Measurements from ENCODE around the gene GLOD4. TPM values are rescaled to one million over a fixed set of nuclear protein-coding genes. Genes with fewer than 3 reads are reported as not detected.

The GLOD4 gene
- total and polyA plus RNA-seq, 10 of the 15 experiments (the other 5 are each of a cell fraction or from before 2014, with no cell fraction given), result 40.8 to 107 (median 81.2) TPM

DNA sequence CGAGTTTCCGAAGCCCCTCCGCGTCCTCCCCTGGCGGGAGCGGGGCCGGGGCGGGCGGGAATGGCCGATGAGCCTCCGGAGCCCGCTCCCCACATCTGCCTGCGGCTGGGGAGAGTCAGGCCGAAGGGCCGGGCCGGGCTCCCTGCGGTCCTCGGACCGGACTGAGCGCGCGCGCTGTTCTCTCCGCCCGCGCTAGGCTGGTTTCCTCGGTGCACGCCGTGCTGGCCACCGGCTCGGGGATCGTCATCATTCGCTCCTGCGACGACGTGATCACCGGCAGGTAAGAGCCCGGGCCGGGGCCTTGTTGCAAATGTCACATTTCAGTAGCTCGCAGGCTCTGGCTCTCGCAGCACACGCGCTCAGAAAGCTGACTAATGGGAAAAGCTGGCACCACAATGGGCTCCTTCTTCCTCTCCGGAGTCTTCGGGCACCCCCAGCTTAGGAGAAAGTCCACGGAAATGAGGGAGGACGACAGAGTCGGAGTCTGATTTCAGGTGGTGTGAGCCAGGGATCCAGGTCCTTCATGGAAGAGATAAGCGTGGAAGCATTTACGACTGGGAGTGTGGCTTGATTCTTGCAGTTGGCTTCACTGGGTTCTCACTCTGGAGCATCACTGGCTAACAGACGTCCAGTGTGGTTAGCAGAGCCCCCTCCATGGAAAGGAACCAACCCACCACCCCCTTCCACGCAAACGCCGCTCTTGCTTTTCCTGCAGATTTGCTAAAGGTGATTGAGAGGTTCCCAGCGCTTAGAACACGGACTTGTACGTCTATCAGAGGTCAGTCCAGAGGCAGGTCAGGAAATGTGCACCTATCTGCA is 49.0 kb downstream of the GLOD4 start (continued):
- TF ChIP-seq MYB (IDR thresholded peaks at IDR 0.05; ENCODE audit: borderline replicate concordance, low read depth, low read length), result no peak
- peak; percentile 51 for TF ChIP-seq POLR2A (IDR thresholded peaks at IDR 0.05; ENCODE audit: low read depth, low read length)

DNA sequence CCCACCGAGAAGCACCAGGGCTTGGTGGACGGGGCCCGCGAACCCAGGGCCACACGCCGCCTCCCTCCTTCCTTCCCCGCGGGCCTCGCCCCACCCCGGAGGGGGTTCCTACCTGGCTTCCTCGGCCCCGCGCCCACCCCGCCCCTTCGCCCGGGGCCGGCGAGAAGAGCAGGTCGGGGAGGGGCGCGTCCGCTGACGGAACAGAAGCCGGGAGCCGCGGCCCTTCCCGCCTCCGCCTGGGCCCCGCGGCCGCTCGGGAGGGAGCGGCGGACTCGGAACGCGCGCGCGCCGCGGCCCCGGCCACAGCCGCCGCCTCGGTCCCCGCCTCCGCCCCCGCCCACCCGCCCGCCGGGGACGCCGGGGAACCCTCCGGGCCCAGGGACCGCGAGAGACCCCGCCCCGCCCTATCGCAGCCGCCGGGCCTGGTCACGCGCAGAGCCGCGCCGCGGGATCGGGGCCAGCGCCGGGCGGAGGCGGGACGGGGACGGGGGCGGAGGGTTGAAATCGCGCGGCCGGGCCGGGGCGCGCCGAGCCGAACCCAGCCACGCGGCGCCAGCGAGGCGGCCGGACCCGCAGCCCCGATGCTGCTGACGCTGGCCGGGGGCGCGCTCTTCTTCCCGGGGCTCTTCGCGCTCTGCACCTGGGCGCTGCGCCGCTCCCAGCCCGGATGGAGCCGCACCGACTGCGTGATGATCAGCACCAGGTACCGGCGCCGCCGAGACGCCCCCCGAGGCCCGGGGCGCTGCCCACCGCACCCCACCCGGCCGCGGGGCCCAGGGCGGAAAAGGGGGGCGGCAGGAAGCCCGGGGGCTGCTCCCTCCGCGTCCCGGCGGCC is 49.8 kb downstream of the GLOD4 start, which contains the start of gene TLCD3A:
TLCD3A (plus strand) TSS at position 530 of the 835 bp plus-strand sequence; CDS start at position 582, 52 bp downstream.
- no peak for DNase-seq (ENCODE audit: low read depth, low spot score)
- intact Hi-C loops (cut with micrococcal nuclease; ENCODE audit: unreplicated experiment), result loop anchor here (5.0 kb wide), 1 partner anchor 50 kb away; the partner anchor contains the start of genes GLOD4 and MRM3
- TF ChIP-seq, protein P1, sequence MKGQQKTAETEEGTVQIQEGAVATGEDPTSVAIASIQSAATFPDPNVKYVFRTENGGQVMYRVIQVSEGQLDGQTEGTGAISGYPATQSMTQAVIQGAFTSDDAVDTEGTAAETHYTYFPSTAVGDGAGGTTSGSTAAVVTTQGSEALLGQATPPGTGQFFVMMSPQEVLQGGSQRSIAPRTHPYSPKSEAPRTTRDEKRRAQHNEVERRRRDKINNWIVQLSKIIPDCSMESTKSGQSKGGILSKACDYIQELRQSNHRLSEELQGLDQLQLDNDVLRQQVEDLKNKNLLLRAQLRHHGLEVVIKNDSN (IDR thresholded peaks at IDR 0.05; ENCODE audit: borderline replicate concordance, extremely low read length, insufficient read depth, low read depth, low read length), result peak; percentile 36
- TF ChIP-seq ESRRA (IDR thresholded peaks at IDR 0.05; ENCODE audit: low read length), result no peak
- TF ChIP-seq CREB1 (IDR thresholded peaks at IDR 0.05; ENCODE audit: low read depth), result no peak
- TF ChIP-seq, protein P2, sequence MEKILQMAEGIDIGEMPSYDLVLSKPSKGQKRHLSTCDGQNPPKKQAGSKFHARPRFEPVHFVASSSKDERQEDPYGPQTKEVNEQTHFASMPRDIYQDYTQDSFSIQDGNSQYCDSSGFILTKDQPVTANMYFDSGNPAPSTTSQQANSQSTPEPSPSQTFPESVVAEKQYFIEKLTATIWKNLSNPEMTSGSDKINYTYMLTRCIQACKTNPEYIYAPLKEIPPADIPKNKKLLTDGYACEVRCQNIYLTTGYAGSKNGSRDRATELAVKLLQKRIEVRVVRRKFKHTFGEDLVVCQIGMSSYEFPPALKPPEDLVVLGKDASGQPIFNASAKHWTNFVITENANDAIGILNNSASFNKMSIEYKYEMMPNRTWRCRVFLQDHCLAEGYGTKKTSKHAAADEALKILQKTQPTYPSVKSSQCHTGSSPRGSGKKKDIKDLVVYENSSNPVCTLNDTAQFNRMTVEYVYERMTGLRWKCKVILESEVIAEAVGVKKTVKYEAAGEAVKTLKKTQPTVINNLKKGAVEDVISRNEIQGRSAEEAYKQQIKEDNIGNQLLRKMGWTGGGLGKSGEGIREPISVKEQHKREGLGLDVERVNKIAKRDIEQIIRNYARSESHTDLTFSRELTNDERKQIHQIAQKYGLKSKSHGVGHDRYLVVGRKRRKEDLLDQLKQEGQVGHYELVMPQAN (conservative IDR thresholded peaks at IDR 0.05), result peak; percentile 64
- peak; percentile 23; the same call in 1 of the 2 replicates for TF ChIP-seq ZNF217 (IDR thresholded peaks at IDR 0.05)
- TF ChIP-seq LARP7 (IDR thresholded peaks at IDR 0.05), result peak; percentile 80
- TF ChIP-seq ZNF622 (IDR thresholded peaks at IDR 0.05), result no peak
- TF ChIP-seq RB1 (IDR thresholded peaks at IDR 0.05; ENCODE audit: borderline replicate concordance), result peak; percentile 35; the same call in 1 of the 2 replicates
- TF ChIP-seq STAT3 (IDR thresholded peaks at IDR 0.05; ENCODE audit: low read depth, low read length), result no peak
- no peak for TF ChIP-seq PAX8 (IDR thresholded peaks at IDR 0.05)
- no peak for TF ChIP-seq SUPT20H (IDR thresholded peaks at IDR 0.05; ENCODE audit: borderline replicate concordance, control insufficient read depth, low read depth, low read length)
- TF ChIP-seq BHLHE40 (IDR thresholded peaks at IDR 0.05; ENCODE audit: borderline replicate concordance in 1 of 2, low read depth in 2 of 2, low read length in 1 of 2), result peak; percentile 51 to 88; a peak in 3 of 4 replicates
- TF ChIP-seq POLR2A (IDR thresholded peaks at IDR 0.05; ENCODE audit: low read depth, low read length), result peak; percentile 58
- TF ChIP-seq SMARCA5 (IDR thresholded peaks at IDR 0.05), result 0 out of 2 replicates have a peak, but pooled peaks have one; percentile 12
- TF ChIP-seq, protein P3, sequence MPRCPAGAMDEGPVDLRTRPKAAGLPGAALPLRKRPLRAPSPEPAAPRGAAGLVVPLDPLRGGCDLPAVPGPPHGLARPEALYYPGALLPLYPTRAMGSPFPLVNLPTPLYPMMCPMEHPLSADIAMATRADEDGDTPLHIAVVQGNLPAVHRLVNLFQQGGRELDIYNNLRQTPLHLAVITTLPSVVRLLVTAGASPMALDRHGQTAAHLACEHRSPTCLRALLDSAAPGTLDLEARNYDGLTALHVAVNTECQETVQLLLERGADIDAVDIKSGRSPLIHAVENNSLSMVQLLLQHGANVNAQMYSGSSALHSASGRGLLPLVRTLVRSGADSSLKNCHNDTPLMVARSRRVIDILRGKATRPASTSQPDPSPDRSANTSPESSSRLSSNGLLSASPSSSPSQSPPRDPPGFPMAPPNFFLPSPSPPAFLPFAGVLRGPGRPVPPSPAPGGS (IDR thresholded peaks at IDR 0.05; ENCODE audit: borderline replicate concordance, insufficient read depth, low read depth, low read length, poor library complexity, severe bottlenecking), result no peak

More for the DNA sequence above, 49.8 kb downstream of the GLOD4 start, which contains the start of gene TLCD3A:
- peak within 1 kb of the TSS; percentile 83 for H3K4me3 ChIP-seq
- H3K36me3 ChIP-seq (ENCODE audit: control insufficient read depth in 2 of 2, insufficient read depth in 2 of 2, low read length in 1 of 2), result peaks cover 0 to 3% of the 10 kb centered on the region in 2 experiments; a peak in 1 of 4 replicates
- H3K4me1 ChIP-seq (ENCODE audit: control insufficient read depth, insufficient read depth, low read length), result peaks cover 7% of the 10 kb centered on the region
- no peak for FAIRE-seq
- 0% methylated on average over 23 of the region's 126 CpGs for WGBS (ENCODE audit: insufficient coverage, insufficient replicate concordance, low lambda C conversion rate, missing lambda C conversion rate)
- RAD21 ChIA-PET (ENCODE audit: unreplicated experiment), result no interaction called here
- H3K79me2 ChIP-seq (ENCODE audit: control insufficient read depth, insufficient read depth, low read length), result peaks cover 14% of the 10 kb centered on the region
- peak within 1 kb of the TSS; percentile 68 for H3K9ac ChIP-seq (ENCODE audit: control insufficient read depth, insufficient read depth, low read length)
- no TSS peak for BruUV-seq (replicated peaks)
- CTCF ChIA-PET, result no interaction called here
- no peaks in the 10 kb centered on the region for H4K20me1 ChIP-seq (ENCODE audit: control insufficient read depth, insufficient read depth)
- H2AFZ ChIP-seq (ENCODE audit: control insufficient read depth, low read depth, low read length), result peak within 1 kb of the TSS; percentile 79
- POLR2A ChIA-PET, result interaction anchor here (1.0 kb wide), 2 partner anchors 17 to 18 kb away, joined by 4 to 5 read pairs; partner anchors contain the start of gene VPS53
- no peaks in the 10 kb centered on the region for H3K27me3 ChIP-seq (replicated peaks in 1 of 2; ENCODE audit: control insufficient read depth in 2 of 2, insufficient read depth in 2 of 2, low read length in 1 of 2)
- in situ Hi-C loops (cut with MboI), result no loop called here
- peak within 1 kb of the TSS; percentile 94 for H3K4me2 ChIP-seq (ENCODE audit: control insufficient read depth, insufficient read depth)
- SMC1A ChIA-PET (ENCODE audit: uncharacterized antibody, unreplicated experiment), result interaction anchor here (1.2 kb wide), 1 partner anchor 49 kb away, joined by 3 read pairs; no protein-coding TSS in a partner anchor
- no peaks in the 10 kb centered on the region for H3K9me3 ChIP-seq (replicated peaks; ENCODE audit: control insufficient read depth, insufficient read depth, low read length)
- peak; percentile 70 for ATAC-seq
- peak within 1 kb of the TSS; percentile 59 for H3K27ac ChIP-seq (ENCODE audit: control insufficient read depth, insufficient read depth)

Data from GM12878 (cell line).